OCI-LY7 (cell line): ENCODE data around the gene SLC16A8. TPM values are rescaled to one million over a fixed set of nuclear protein-coding genes. Genes with fewer than 3 reads are reported as not detected.

Experiments used
- BruUV-seq: library from RNA; stranded (reverse); fragments of 400-500 nt; replicated peaks from 2 replicates; lab custom pipeline; 2021; lab: Mats Ljungman, UMichigan
- CTCF ChIA-PET: fragments of 300-600 bp; sonication (Branson Sonifier 250); formaldehyde crosslinking; loops from one replicate; lab custom pipeline; 2022; ENCODE audit warnings: antibody characterized with exemption; ENCODE audit not compliant: unreplicated experiment; lab: Charles Lee
- POLR2A ChIA-PET: fragments of 300-600 bp; sonication (Branson Sonifier 250); formaldehyde crosslinking; loops from one replicate; lab custom pipeline; 2022; ENCODE audit warnings: antibody characterized with exemption; lab: Charles Lee
- DNase-seq: peaks from one replicate; pipeline ENCODE4 v3.0.0-alpha.2; 2015; ENCODE audit warnings: low spot score
- H2AFZ ChIP-seq: fragments of 200-600 bp; sonication (generic), shearing (Covaris generic); 2 replicates; pipeline ENCODE4 v1.6.1; 2014; ENCODE audit warnings: mild to moderate bottlenecking, antibody characterized with exemption, low read length, moderate library complexity
- H3K27ac ChIP-seq: fragments of 200-600 bp; sonication (generic); 2 replicates; pipeline ENCODE4 v1.5.1; 2014; ENCODE audit warnings: mixed run types, low read depth, mild to moderate bottlenecking, moderate library complexity, low read length, inconsistent platforms; ENCODE audit not compliant: poor library complexity, severe bottlenecking
- H3K36me3 ChIP-seq: fragments of 200-600 bp; sonication (generic); 2 replicates; pipeline ENCODE4 v1.6.1; 2014; ENCODE audit warnings: mild to moderate bottlenecking, antibody characterized with exemption, low read length, moderate library complexity, mixed read lengths; ENCODE audit not compliant: insufficient read depth
- H3K4me1 ChIP-seq: fragments of 200-600 bp; sonication (generic); 2 replicates; pipeline ENCODE4 v1.5.1; 2014; ENCODE audit warnings: mild to moderate bottlenecking, low read length; ENCODE audit not compliant: insufficient read depth, poor library complexity, severe bottlenecking
- H3K4me2 ChIP-seq: fragments of 200-600 bp; sonication (generic); 2 replicates; pipeline ENCODE4 v1.6.1; 2014; ENCODE audit warnings: mild to moderate bottlenecking, low read length
- H3K4me3 ChIP-seq: fragments of 200-600 bp; sonication (generic); 2 replicates; pipeline ENCODE4 v1.5.1; 2014; ENCODE audit warnings: mild to moderate bottlenecking, low read depth, low read length; ENCODE audit not compliant: poor library complexity, severe bottlenecking
- H3K79me2 ChIP-seq: fragments of 200-600 bp; sonication (generic); 2 replicates; pipeline ENCODE4 v1.6.1; 2016; ENCODE audit warnings: low read depth, mild to moderate bottlenecking, low read length, moderate library complexity, mixed read lengths; ENCODE audit not compliant: insufficient read depth
- H3K9me2 ChIP-seq: fragments of 200-600 bp; sonication (generic); 2 replicates; pipeline ENCODE4 v1.6.1; 2016; ENCODE audit warnings: mild to moderate bottlenecking, low read length, mixed read lengths; ENCODE audit not compliant: insufficient read depth
- H3K9me3 ChIP-seq: fragments of 200-600 bp; sonication (generic); 2 replicates; pipeline ENCODE4 v1.6.1; 2014; ENCODE audit warnings: mild to moderate bottlenecking, mixed run types, low read length, mixed read lengths
- H4K20me1 ChIP-seq: fragments of 200-600 bp; sonication (generic); 2 replicates; pipeline ENCODE4 v1.6.1; 2014; ENCODE audit warnings: mild to moderate bottlenecking, antibody characterized with exemption, low read length, moderate library complexity, mixed read lengths; ENCODE audit not compliant: insufficient read depth
- CTCF ChIP-seq: fragments of 200-600 bp; sonication (generic); conservative IDR thresholded peaks from 2 replicates; pipeline ENCODE4 v1.5.1; 2014; ENCODE audit warnings: mild to moderate bottlenecking, antibody characterized with exemption, low read length, moderate library complexity, mixed read lengths
- EZH2phosphoT487 ChIP-seq: fragments of 200-600 bp; sonication (generic); IDR thresholded peaks from 2 replicates; pipeline ENCODE4 v1.6.1; 2018; ENCODE audit warnings: low read depth, borderline replicate concordance, mild to moderate bottlenecking, mixed run types, antibody characterized with exemption, low read length, moderate library complexity, mixed read lengths
- intact Hi-C: fragments of 100-400 bp; cut with micrococcal nuclease; formaldehyde crosslinking; loops from one replicate; pipeline ENCODE4 v1.10.0; 2022; ENCODE audit not compliant: unreplicated experiment
- total RNA-seq, 2 experiments: library from RNA; depleted of rRNA in 1 of 2; stranded (reverse); fragments of >200 nt in 1 of 2; shearing (Covaris generic) in 1 of 2; gene quantifications; 2 replicates each; pipeline ENCODE4 v1.2.3, GENCODE V29; 2014 to 2022

The SLC16A8 gene
- total RNA-seq, 2 experiments from 2014 or later, result not detected

GRCh38 chr22:38071421-38072321 lies 12.3 kb downstream of the SLC16A8 start:
- no peak overlapping the region for H2AFZ ChIP-seq
- no peak for DNase-seq
- H3K4me1 ChIP-seq, result no peaks in the 10 kb centered on the region
- no peaks in the 10 kb centered on the region for H3K79me2 ChIP-seq
- no peaks in the 10 kb centered on the region for H4K20me1 ChIP-seq
- intact Hi-C loops, result no loop called here
- no peak overlapping the region for H3K4me2 ChIP-seq
- no TSS peak for BruUV-seq
- TF ChIP-seq EZH2phosphoT487, result no peak
- no peak for TF ChIP-seq CTCF
- H3K27ac ChIP-seq, result no peak overlapping the region
- H3K4me3 ChIP-seq, result no peak overlapping the region
- no peaks in the 10 kb centered on the region for H3K9me2 ChIP-seq
- H3K36me3 ChIP-seq, result no peaks in the 10 kb centered on the region
- H3K9me3 ChIP-seq, result no peaks in the 10 kb centered on the region
- ChIA-PET CTCF (no interaction called here), POLR2A (no interaction called here)

GRCh38 chr22:38070250-38070921 lies 13.6 kb downstream of the SLC16A8 start:
- ChIA-PET POLR2A (interaction anchor here (0.7 kb wide), 1 partner anchor 25 kb away, joined by 3 read pairs; no protein-coding TSS in a partner anchor), CTCF (no interaction called here)
- no peaks in the 10 kb centered on the region for H3K9me2 ChIP-seq
- no peaks in the 10 kb centered on the region for H3K36me3 ChIP-seq
- no peaks in the 10 kb centered on the region for H3K4me1 ChIP-seq
- H2AFZ ChIP-seq, result no peak overlapping the region
- H3K27ac ChIP-seq, result no peak overlapping the region
- DNase-seq, result no peak
- BruUV-seq, result no TSS peak
- H3K79me2 ChIP-seq, result no peaks in the 10 kb centered on the region
- no peak overlapping the region for H3K4me3 ChIP-seq
- intact Hi-C loops, result no loop called here
- TF ChIP-seq EZH2phosphoT487 (no peak), CTCF (no peak)
- H3K9me3 ChIP-seq, result no peaks in the 10 kb centered on the region
- H3K4me2 ChIP-seq, result no peak overlapping the region
- H4K20me1 ChIP-seq, result no peaks in the 10 kb centered on the region
